ENCODE data around the gene MX1. TPM values are rescaled to one million over a fixed set of nuclear protein-coding genes. Genes with fewer than 3 reads are reported as not detected.

The MX1 gene
- total and polyA plus RNA-seq, 4 donors = 15.1 to 21.3 (median 18.0) TPM

DNA sequence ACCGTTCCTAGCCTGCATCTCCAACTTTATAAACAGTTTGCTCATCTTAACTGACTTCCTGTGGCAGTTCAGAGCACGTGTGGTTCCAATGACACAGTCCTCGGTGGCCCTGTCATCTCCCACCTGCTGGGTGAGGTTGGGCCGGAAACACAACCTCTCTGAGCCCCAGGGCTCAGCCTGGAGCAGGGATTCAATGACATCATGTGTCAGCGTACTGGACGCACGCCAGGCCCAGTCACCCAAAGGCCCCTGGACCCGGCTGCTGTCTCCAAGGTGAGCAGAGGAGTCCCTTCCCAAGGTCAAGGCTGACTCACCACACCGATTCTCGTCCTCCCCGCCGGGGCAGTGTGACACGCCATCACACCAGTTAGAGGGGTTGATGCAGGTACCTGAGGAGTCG, 62.0 kb downstream of the MX1 start:
- H3K4me1 ChIP-seq (ENCODE audit: control insufficient read depth in 4 of 4, insufficient read depth in 4 of 4, low read length in 3 of 4) = peaks cover 0 to 2% (median 0%) of the 10 kb centered on the region in 4 donors
- TF ChIP-seq, protein P1, sequence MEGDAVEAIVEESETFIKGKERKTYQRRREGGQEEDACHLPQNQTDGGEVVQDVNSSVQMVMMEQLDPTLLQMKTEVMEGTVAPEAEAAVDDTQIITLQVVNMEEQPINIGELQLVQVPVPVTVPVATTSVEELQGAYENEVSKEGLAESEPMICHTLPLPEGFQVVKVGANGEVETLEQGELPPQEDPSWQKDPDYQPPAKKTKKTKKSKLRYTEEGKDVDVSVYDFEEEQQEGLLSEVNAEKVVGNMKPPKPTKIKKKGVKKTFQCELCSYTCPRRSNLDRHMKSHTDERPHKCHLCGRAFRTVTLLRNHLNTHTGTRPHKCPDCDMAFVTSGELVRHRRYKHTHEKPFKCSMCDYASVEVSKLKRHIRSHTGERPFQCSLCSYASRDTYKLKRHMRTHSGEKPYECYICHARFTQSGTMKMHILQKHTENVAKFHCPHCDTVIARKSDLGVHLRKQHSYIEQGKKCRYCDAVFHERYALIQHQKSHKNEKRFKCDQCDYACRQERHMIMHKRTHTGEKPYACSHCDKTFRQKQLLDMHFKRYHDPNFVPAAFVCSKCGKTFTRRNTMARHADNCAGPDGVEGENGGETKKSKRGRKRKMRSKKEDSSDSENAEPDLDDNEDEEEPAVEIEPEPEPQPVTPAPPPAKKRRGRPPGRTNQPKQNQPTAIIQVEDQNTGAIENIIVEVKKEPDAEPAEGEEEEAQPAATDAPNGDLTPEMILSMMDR (IDR thresholded peaks at IDR 0.05; ENCODE audit: low read depth, low read length, missing input control) = no peak
- no peak for TF ChIP-seq TAF1 (conservative IDR thresholded peaks at IDR 0.05)
- TF ChIP-seq NR2F2 (IDR thresholded peaks at IDR 0.05) = no peak
- TF ChIP-seq RXRA (IDR thresholded peaks at IDR 0.05) = no peak
- TF ChIP-seq, protein P2, sequence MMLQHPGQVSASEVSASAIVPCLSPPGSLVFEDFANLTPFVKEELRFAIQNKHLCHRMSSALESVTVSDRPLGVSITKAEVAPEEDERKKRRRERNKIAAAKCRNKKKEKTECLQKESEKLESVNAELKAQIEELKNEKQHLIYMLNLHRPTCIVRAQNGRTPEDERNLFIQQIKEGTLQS (IDR thresholded peaks at IDR 0.05) = no peak
- no peak for TF ChIP-seq GABPA (IDR thresholded peaks at IDR 0.05 in 1 of 2, conservative IDR thresholded peaks at IDR 0.05 in 1 of 2)
- no peak for TF ChIP-seq SP1 (IDR thresholded peaks at IDR 0.05)
- no peak for TF ChIP-seq FOXA2 (IDR thresholded peaks at IDR 0.05)
- TF ChIP-seq YY1 (IDR thresholded peaks at IDR 0.05) = no peak
- TF ChIP-seq, protein P3, sequence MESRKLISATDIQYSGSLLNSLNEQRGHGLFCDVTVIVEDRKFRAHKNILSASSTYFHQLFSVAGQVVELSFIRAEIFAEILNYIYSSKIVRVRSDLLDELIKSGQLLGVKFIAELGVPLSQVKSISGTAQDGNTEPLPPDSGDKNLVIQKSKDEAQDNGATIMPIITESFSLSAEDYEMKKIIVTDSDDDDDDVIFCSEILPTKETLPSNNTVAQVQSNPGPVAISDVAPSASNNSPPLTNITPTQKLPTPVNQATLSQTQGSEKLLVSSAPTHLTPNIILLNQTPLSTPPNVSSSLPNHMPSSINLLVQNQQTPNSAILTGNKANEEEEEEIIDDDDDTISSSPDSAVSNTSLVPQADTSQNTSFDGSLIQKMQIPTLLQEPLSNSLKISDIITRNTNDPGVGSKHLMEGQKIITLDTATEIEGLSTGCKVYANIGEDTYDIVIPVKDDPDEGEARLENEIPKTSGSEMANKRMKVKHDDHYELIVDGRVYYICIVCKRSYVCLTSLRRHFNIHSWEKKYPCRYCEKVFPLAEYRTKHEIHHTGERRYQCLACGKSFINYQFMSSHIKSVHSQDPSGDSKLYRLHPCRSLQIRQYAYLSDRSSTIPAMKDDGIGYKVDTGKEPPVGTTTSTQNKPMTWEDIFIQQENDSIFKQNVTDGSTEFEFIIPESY (IDR thresholded peaks at IDR 0.05) = no peak
- TF ChIP-seq EGR1 (IDR thresholded peaks at IDR 0.05; ENCODE audit: low read depth in 2 of 2) = no peak
- no peak for TF ChIP-seq RAD21 (IDR thresholded peaks at IDR 0.05)
- TF ChIP-seq JUND (IDR thresholded peaks at IDR 0.05) = no peak
- no peak for TF ChIP-seq FOXA1 (IDR thresholded peaks at IDR 0.05)
- TF ChIP-seq, protein P4, sequence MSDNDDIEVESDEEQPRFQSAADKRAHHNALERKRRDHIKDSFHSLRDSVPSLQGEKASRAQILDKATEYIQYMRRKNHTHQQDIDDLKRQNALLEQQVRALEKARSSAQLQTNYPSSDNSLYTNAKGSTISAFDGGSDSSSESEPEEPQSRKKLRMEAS (IDR thresholded peaks at IDR 0.05) = no peak
- TF ChIP-seq, protein P5, sequence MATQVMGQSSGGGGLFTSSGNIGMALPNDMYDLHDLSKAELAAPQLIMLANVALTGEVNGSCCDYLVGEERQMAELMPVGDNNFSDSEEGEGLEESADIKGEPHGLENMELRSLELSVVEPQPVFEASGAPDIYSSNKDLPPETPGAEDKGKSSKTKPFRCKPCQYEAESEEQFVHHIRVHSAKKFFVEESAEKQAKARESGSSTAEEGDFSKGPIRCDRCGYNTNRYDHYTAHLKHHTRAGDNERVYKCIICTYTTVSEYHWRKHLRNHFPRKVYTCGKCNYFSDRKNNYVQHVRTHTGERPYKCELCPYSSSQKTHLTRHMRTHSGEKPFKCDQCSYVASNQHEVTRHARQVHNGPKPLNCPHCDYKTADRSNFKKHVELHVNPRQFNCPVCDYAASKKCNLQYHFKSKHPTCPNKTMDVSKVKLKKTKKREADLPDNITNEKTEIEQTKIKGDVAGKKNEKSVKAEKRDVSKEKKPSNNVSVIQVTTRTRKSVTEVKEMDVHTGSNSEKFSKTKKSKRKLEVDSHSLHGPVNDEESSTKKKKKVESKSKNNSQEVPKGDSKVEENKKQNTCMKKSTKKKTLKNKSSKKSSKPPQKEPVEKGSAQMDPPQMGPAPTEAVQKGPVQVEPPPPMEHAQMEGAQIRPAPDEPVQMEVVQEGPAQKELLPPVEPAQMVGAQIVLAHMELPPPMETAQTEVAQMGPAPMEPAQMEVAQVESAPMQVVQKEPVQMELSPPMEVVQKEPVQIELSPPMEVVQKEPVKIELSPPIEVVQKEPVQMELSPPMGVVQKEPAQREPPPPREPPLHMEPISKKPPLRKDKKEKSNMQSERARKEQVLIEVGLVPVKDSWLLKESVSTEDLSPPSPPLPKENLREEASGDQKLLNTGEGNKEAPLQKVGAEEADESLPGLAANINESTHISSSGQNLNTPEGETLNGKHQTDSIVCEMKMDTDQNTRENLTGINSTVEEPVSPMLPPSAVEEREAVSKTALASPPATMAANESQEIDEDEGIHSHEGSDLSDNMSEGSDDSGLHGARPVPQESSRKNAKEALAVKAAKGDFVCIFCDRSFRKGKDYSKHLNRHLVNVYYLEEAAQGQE (IDR thresholded peaks at IDR 0.05) = no peak
- no peak for TF ChIP-seq HNF4A (conservative IDR thresholded peaks at IDR 0.05)
- no peak for TF ChIP-seq HNF4G (IDR thresholded peaks at IDR 0.05)
- no peaks in the 10 kb centered on the region for H3K9me3 ChIP-seq (ENCODE audit: control insufficient read depth in 4 of 4, low read length in 3 of 4)
- no peak overlapping the region for H3K4me3 ChIP-seq (ENCODE audit: low read depth in 1 of 3, low read length in 3 of 3)
- peaks cover 3 to 32% (median 16%) of the 10 kb centered on the region in 4 donors for H3K36me3 ChIP-seq (ENCODE audit: control insufficient read depth in 4 of 4, insufficient read depth in 3 of 4, low read depth in 1 of 4, low read length in 3 of 4)
- no peak overlapping the region for H3K9ac ChIP-seq (ENCODE audit: low read depth in 1 of 2, low read length in 2 of 2)
- DNase-seq (ENCODE audit: low spot score) = no peak
- 94% methylated on average over 14 of the region's 14 CpGs for WGBS
- H3K27ac ChIP-seq (ENCODE audit: low read depth in 1 of 2, low read length in 2 of 2) = no peak overlapping the region
- H3K27me3 ChIP-seq (ENCODE audit: control insufficient read depth in 4 of 4, insufficient read depth in 4 of 4, low read length in 3 of 4) = no peaks in the 10 kb centered on the region
